GM12878 (cell line): ENCODE data around the gene LHX6.

Experiments used
- CHD2 ChIP-seq: IDR thresholded peaks from 2 replicates; pipeline ENCODE4 v1.6.1; 2011; ENCODE audit warnings: low read depth, low read length, improper control_type of control experiment, borderline replicate concordance
- EGR1 ChIP-seq, 2 experiments: IDR thresholded peaks; 1 replicate in 1 of 2; 2 replicates in 1 of 2; pipeline ENCODE4 v1.6.1; 2011 to 2012; ENCODE audit warnings: low read depth in 2 of 2, low read length in 2 of 2, borderline replicate concordance in 1 of 2, mild to moderate bottlenecking in 1 of 2, moderate library complexity in 1 of 2
- EZH2 ChIP-seq: IDR thresholded peaks from 2 replicates; pipeline ENCODE4 v1.6.1; 2012; ENCODE audit warnings: low read depth, mild to moderate bottlenecking, control low read depth, inconsistent platforms, low read length, borderline replicate concordance; ENCODE audit not compliant: control insufficient read depth
- JUND ChIP-seq: IDR thresholded peaks from 2 replicates; pipeline ENCODE4 v1.6.1; 2012; ENCODE audit warnings: low read depth, mild to moderate bottlenecking, low read length, improper control_type of control experiment, moderate library complexity
- SIX5 ChIP-seq: IDR thresholded peaks from 2 replicates; pipeline ENCODE4 v1.6.1; 2011; ENCODE audit warnings: mild to moderate bottlenecking, low read depth, low read length, moderate library complexity; ENCODE audit not compliant: severe bottlenecking
- ZNF384 ChIP-seq: IDR thresholded peaks from 2 replicates; pipeline ENCODE4 v1.6.1; 2012; ENCODE audit warnings: low read depth, mild to moderate bottlenecking, low read length, improper control_type of control experiment, borderline replicate concordance
- TF ChIP-seq, protein P1 (sequence below), 3 experiments: IDR thresholded peaks in 2 of 3; conservative IDR thresholded peaks in 1 of 3; 2 replicates each; pipeline ENCODE4 v1.5.1; 2011; ENCODE audit warnings: low read depth in 3 of 3, low read length in 3 of 3, mild to moderate bottlenecking in 3 of 3, control low read depth in 2 of 3, moderate library complexity in 2 of 3, inconsistent platforms in 1 of 3, mixed read lengths in 1 of 3; ENCODE audit not compliant: control insufficient read depth in 2 of 3, insufficient read depth in 1 of 3; ENCODE audit errors: extremely low read depth in 1 of 3
- TF ChIP-seq, protein P2 (sequence below): fragments of 150-350 bp; IDR thresholded peaks from 2 replicates; pipeline ENCODE4 v1.6.1; 2016; ENCODE audit warnings: low read depth, low read length
- TF ChIP-seq, protein P3 (sequence below): IDR thresholded peaks from 2 replicates; pipeline ENCODE4 v1.6.1; 2012; ENCODE audit warnings: low read depth, low read length, improper control_type of control experiment
- TF ChIP-seq, protein P4 (sequence below): IDR thresholded peaks from 2 replicates; pipeline ENCODE4 v1.6.1; 2011; ENCODE audit warnings: low read depth, mild to moderate bottlenecking, low read length, moderate library complexity, borderline replicate concordance; ENCODE audit errors: extremely low read depth

DNA sequence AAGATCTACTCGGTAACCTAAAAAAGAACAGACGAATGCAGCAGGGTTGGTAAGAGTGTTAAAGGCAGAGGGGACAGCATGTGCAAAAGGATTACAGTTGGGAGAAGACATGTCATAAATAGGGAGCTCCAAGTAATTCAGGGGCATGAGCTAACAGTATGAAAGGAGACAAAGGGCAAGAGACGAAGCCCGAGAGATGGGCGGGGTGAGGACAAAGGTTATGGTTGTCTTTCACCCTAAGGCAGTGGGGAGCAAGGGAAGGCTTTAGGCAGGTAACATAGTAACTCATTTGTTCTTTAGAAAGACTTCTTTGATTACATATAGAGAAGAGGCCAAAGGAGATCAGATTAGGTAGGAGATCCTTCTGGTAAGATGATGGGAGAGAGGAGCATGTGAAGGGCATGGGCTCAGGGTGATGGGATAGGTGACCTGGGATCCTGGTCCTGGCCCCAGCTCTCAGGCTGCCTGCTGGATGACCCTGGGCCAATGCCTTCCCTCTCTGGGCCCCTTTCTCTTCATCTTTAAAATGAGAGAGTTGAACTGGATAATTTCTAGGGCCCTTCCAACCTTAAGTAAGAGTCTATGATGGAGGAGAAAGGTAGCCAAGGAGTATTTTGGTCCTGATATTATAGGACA lies 49.6 kb downstream of the LHX6 start:
- TF ChIP-seq EZH2 (no peak), CHD2 (no peak), ZNF384 (no peak), JUND (no peak), SIX5 (no peak), EGR1 (IDR thresholded peaks at IDR 0.05; ENCODE audit: borderline replicate concordance in 1 of 2, low read depth in 2 of 2, low read length in 2 of 2) (no peak)
- TF ChIP-seq, protein P1, sequence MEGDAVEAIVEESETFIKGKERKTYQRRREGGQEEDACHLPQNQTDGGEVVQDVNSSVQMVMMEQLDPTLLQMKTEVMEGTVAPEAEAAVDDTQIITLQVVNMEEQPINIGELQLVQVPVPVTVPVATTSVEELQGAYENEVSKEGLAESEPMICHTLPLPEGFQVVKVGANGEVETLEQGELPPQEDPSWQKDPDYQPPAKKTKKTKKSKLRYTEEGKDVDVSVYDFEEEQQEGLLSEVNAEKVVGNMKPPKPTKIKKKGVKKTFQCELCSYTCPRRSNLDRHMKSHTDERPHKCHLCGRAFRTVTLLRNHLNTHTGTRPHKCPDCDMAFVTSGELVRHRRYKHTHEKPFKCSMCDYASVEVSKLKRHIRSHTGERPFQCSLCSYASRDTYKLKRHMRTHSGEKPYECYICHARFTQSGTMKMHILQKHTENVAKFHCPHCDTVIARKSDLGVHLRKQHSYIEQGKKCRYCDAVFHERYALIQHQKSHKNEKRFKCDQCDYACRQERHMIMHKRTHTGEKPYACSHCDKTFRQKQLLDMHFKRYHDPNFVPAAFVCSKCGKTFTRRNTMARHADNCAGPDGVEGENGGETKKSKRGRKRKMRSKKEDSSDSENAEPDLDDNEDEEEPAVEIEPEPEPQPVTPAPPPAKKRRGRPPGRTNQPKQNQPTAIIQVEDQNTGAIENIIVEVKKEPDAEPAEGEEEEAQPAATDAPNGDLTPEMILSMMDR (IDR thresholded peaks at IDR 0.05 in 2 of 3, conservative IDR thresholded peaks at IDR 0.05 in 1 of 3; ENCODE audit: control insufficient read depth in 2 of 3, extremely low read depth in 1 of 3, insufficient read depth in 1 of 3, low read depth in 3 of 3, low read length in 3 of 3), result no peak
- TF ChIP-seq, protein P2, sequence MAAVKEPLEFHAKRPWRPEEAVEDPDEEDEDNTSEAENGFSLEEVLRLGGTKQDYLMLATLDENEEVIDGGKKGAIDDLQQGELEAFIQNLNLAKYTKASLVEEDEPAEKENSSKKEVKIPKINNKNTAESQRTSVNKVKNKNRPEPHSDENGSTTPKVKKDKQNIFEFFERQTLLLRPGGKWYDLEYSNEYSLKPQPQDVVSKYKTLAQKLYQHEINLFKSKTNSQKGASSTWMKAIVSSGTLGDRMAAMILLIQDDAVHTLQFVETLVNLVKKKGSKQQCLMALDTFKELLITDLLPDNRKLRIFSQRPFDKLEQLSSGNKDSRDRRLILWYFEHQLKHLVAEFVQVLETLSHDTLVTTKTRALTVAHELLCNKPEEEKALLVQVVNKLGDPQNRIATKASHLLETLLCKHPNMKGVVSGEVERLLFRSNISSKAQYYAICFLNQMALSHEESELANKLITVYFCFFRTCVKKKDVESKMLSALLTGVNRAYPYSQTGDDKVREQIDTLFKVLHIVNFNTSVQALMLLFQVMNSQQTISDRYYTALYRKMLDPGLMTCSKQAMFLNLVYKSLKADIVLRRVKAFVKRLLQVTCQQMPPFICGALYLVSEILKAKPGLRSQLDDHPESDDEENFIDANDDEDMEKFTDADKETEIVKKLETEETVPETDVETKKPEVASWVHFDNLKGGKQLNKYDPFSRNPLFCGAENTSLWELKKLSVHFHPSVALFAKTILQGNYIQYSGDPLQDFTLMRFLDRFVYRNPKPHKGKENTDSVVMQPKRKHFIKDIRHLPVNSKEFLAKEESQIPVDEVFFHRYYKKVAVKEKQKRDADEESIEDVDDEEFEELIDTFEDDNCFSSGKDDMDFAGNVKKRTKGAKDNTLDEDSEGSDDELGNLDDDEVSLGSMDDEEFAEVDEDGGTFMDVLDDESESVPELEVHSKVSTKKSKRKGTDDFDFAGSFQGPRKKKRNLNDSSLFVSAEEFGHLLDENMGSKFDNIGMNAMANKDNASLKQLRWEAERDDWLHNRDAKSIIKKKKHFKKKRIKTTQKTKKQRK, result no peak
- TF ChIP-seq, protein P3, sequence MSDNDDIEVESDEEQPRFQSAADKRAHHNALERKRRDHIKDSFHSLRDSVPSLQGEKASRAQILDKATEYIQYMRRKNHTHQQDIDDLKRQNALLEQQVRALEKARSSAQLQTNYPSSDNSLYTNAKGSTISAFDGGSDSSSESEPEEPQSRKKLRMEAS, result no peak
- TF ChIP-seq, protein P4, sequence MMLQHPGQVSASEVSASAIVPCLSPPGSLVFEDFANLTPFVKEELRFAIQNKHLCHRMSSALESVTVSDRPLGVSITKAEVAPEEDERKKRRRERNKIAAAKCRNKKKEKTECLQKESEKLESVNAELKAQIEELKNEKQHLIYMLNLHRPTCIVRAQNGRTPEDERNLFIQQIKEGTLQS, result no peak
